22Rv1 (cell line): ENCODE results near the gene KRTAP10-5.

Source experiments
- H3K27ac ChIP-seq: fragments of 450-650 bp; 2 replicates; pipeline ENCODE4 v1.5.1; 2017
- ZFX ChIP-seq: fragments of 450-650 bp; IDR thresholded peaks from 2 replicates; pipeline ENCODE4 v1.6.1; 2017; ENCODE audit warnings: antibody characterized with exemption, borderline replicate concordance
- TF ChIP-seq, protein P1 (sequence below): fragments of 450-650 bp; IDR thresholded peaks from 2 replicates; pipeline ENCODE4 v1.5.1; 2017; ENCODE audit warnings: mild to moderate bottlenecking

The KRTAP10-5 gene

DNA sequence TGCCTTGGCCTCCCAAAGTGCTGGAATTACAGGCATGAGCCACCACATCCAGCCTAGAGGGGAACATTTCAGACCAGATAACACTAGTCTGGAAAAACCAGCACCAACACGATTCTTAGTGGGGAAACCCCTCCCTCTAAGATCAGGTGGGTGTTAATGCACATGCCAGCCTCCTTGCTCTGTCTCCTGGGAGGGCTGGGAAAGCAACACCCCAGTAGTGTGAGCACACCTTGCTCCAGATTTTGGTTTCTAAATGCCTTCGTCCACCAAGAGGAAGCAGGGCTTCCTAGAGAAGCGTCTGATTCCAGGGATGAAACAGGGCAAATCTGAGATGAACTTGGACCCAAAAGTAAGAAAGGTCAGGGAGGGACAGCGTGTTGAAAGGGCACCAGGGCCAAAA, 9.1 kb downstream of the KRTAP10-5 start:
- TF ChIP-seq ZFX, result no peak
- TF ChIP-seq, protein P1, sequence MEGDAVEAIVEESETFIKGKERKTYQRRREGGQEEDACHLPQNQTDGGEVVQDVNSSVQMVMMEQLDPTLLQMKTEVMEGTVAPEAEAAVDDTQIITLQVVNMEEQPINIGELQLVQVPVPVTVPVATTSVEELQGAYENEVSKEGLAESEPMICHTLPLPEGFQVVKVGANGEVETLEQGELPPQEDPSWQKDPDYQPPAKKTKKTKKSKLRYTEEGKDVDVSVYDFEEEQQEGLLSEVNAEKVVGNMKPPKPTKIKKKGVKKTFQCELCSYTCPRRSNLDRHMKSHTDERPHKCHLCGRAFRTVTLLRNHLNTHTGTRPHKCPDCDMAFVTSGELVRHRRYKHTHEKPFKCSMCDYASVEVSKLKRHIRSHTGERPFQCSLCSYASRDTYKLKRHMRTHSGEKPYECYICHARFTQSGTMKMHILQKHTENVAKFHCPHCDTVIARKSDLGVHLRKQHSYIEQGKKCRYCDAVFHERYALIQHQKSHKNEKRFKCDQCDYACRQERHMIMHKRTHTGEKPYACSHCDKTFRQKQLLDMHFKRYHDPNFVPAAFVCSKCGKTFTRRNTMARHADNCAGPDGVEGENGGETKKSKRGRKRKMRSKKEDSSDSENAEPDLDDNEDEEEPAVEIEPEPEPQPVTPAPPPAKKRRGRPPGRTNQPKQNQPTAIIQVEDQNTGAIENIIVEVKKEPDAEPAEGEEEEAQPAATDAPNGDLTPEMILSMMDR, result no peak
- H3K27ac ChIP-seq, result no peak overlapping the region

DNA sequence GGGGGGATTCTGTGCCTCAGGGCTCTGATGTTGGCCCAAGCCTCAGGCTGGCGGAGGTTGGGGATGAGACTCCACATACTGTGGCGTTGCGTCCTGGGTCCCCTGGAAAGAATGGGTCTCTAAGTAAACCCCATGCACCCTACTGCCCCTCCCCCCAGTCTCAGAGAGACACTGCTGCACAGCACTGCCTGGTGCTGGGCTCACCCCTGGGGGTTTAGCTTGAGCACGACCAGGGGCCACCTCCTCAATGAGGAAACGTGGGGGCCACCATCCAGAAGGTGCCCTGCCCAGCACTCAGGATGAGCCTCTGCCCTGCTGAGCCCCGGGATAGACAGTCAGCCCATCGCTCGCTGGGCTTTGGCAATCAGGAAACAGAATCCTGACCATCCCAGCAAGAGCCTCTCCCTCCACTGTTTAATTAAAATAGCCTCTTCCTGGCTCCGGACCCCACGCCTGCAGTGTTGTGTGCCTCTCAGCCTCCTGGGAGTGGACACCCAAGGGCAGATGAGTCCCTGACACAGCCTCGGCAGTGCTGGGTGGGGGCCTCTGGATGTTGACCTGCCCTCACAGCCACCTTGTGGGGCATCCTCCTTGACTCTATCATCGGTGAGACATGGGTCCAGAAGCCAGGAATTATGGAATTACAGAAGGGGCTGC, 10.4 kb downstream of the KRTAP10-5 start:
- TF ChIP-seq, protein P1, result no peak
- no peak for TF ChIP-seq ZFX

DNA sequence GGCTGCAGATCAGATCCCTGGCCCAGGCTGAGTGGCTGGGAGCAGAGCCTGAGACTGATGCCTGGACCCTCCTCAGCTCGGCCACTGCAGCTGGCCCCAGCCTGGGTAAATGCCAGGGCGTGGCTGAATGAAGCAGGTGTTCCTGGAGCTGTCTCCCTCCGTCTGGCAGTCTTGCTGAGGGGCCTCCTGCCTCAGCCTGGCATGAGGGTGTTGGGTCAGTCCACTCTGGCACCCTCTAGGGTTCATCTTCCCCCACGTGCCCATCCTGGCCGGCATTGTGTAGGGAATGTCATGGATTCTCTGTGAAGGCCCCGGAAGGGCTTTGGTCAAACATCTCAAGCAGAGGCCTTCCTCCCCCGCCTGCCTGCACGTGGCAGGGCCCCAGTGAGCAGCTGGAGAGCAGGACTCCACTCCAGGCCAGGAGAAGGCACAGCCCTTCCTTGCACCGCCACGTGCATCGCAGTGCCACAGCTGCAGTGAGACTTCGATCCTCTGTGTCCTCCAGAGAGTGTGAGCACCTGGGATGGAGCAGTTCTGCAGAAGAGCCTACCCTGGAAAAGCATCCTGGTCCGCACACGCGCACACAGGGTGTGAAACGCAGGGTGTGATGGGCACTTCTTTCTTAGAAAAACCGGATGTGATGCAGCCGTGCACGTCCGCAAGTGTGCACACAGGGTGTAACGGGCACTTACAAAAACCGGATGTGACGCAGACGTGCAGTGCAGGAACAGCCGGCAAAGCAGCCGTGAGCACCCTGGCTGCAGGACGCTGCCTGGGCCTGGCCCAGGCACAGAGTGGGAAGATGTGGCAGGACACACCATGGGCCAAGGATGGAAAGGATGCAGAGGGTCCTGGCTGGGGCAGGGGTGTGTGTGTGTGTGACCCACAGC, 11.5 kb downstream of the KRTAP10-5 start:
- TF ChIP-seq, protein P1, result no peak
- TF ChIP-seq ZFX, result no peak
- H3K27ac ChIP-seq, result no peak overlapping the region

More for the DNA sequence above, 10.4 kb downstream of the KRTAP10-5 start:
- H3K27ac ChIP-seq, result no peak overlapping the region

DNA sequence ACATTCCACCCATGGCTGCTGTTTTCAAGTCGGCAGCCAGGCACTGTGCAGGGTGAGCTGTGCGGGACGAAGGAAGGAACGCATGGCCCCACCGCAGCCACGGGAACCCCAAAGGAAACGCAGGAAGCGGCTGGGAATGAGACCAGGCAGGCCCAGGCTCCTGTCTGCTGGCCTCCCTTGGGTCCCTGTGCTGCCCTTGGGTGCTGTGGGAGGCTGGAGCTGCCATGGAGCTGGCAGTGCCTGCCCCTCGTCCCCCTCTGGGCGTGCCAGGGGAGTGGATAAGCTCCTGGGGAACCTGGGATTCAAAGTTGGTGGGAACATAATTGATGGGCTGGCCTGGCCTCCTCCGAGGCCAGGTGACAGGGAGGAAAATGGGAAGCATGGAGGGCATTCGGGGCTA, 12.1 kb downstream of the KRTAP10-5 start:
- no peak overlapping the region for H3K27ac ChIP-seq
- no peak for TF ChIP-seq ZFX
- TF ChIP-seq, protein P1, result no peak

DNA sequence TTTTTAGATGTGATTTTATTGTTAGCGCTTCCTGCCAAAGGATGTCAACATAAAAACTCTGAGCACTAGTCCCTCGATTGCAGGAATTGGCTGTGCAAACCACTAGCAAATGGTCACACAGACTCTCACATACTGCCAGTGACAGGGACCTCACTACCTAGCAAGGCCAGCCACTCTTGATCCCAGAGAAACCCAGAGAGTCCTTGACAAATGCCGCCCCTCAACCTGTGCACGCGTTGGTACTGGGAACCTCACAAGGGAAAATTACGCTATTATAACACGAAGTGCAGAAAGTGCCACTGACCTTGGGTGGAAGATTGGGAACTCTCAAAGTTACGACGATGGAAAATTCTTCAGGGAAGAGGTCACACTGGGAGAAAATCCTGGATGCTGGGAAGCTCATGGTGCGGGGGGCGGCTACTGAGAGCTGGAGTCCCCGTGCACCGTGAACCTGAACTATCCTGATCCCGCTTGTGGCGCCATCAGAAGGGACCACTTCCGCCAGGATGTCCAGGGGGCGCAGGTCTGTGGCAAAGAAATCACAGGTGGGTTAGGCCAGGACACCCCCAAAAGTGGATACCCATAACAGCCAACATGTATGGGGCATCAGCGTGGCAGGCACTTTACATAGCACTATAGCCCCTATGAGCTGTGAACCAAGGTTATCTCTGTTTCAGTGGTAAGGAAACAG, 12.8 kb downstream of the KRTAP10-5 start:
- TF ChIP-seq ZFX, result no peak
- TF ChIP-seq, protein P1, result no peak

DNA sequence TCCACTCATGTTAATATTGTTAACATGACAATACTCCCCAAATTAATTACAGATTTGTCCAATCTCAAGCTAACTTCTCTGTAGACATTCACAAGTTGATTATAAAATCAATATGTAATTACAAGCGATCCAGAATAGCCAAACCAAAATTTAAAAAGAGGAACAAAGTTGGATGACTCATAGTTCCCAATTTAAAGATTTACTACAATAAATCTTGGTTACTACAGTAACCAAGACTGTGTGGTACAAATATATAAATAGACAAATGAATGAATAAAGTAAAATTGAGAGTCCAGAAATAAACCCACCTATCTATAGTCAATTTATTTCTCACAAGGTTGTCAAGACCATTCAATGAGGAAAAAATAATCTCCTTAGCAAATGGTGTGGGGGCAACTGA, 14.0 kb downstream of the KRTAP10-5 start:
- H3K27ac ChIP-seq, result no peak overlapping the region
- TF ChIP-seq ZFX, result no peak
- TF ChIP-seq, protein P1, result no peak

More for the DNA sequence above, 12.8 kb downstream of the KRTAP10-5 start:
- H3K27ac ChIP-seq, result no peak overlapping the region
